Astrocyte (in vitro differentiated cells and primary cell): ENCODE data around the gene ANKS1A. TPM values are rescaled to one million over a fixed set of nuclear protein-coding genes. Genes with fewer than 3 reads are reported as not detected.

Source experiments
- DNase-seq: peaks from one replicate; pipeline ENCODE4 v3.0.0-alpha.2; 2010; ENCODE audit warnings: low read depth
- FAIRE-seq: peaks from 2 replicates; lab custom pipeline; 2011; peaks lifted over from hg19 to GRCh38; lab: Jason Lieb, UNC
- H2AFZ ChIP-seq: 2 replicates; pipeline ENCODE4 v1.6.0; 2012; ENCODE audit warnings: low read depth, low read length, inconsistent platforms
- H3K27ac ChIP-seq: 2 replicates; pipeline ENCODE4 v1.5.1; 2011; ENCODE audit warnings: low read depth, low read length, inconsistent platforms
- H3K27me3 ChIP-seq: 2 replicates; pipeline ENCODE4 v1.6.0; 2011; ENCODE audit warnings: low read length, inconsistent platforms; ENCODE audit not compliant: insufficient read depth
- H3K36me3 ChIP-seq: 2 replicates; pipeline ENCODE4 v1.5.1; 2011; ENCODE audit warnings: low read length, inconsistent platforms; ENCODE audit not compliant: insufficient read depth
- H3K4me1 ChIP-seq: 2 replicates; pipeline ENCODE4 v1.5.1; 2011; ENCODE audit warnings: low read length, inconsistent platforms; ENCODE audit not compliant: insufficient read depth
- H3K4me2 ChIP-seq: 2 replicates; pipeline ENCODE4 v1.6.0; 2012; ENCODE audit warnings: low read length, inconsistent platforms
- H3K4me3 ChIP-seq: 2 replicates; pipeline ENCODE4 v1.5.1; 2011; ENCODE audit warnings: low read depth, mild to moderate bottlenecking, low read length, inconsistent platforms; ENCODE audit not compliant: insufficient read depth
- H3K79me2 ChIP-seq: 2 replicates; pipeline ENCODE4 v1.6.0; 2012; ENCODE audit warnings: mild to moderate bottlenecking, low read length, inconsistent platforms; ENCODE audit not compliant: insufficient read depth
- H3K9ac ChIP-seq: 2 replicates; pipeline ENCODE4 v1.6.0; 2012; ENCODE audit warnings: mild to moderate bottlenecking, low read length, inconsistent platforms
- H3K9me3 ChIP-seq: 2 replicates; pipeline ENCODE4 v1.5.1; 2012; ENCODE audit warnings: low read depth, mild to moderate bottlenecking, low read length, inconsistent platforms; ENCODE audit not compliant: insufficient read depth
- H4K20me1 ChIP-seq: 2 replicates; pipeline ENCODE4 v1.6.0; 2012; ENCODE audit warnings: low read length, inconsistent platforms; ENCODE audit not compliant: insufficient read depth
- H3K27ac Mint-ChIP-seq: one replicate; pipeline ENCODE4 v1.8.0; 2021; ENCODE audit warnings: mild to moderate bottlenecking, mixed read lengths; ENCODE audit not compliant: unreplicated experiment
- H3K27me3 Mint-ChIP-seq: one replicate; pipeline ENCODE4 v1.8.0; 2021; ENCODE audit warnings: low read depth, mixed read lengths; ENCODE audit not compliant: unreplicated experiment
- H3K36me3 Mint-ChIP-seq: one replicate; pipeline ENCODE4 v1.8.0; 2021; ENCODE audit warnings: low read depth, mixed read lengths; ENCODE audit not compliant: unreplicated experiment
- H3K4me1 Mint-ChIP-seq: one replicate; pipeline ENCODE4 v1.8.0; 2021; ENCODE audit warnings: low read depth, mixed read lengths; ENCODE audit not compliant: unreplicated experiment
- H3K4me3 Mint-ChIP-seq: one replicate; pipeline ENCODE4 v1.8.0; 2021; ENCODE audit warnings: mild to moderate bottlenecking, moderate library complexity, mixed read lengths; ENCODE audit not compliant: unreplicated experiment
- H3K9me3 Mint-ChIP-seq: one replicate; pipeline ENCODE4 v1.8.0; 2021; ENCODE audit warnings: mild to moderate bottlenecking, mixed read lengths; ENCODE audit not compliant: unreplicated experiment
- CTCF ChIP-seq: IDR thresholded peaks from 2 replicates; pipeline ENCODE4 v1.5.1; 2011; ENCODE audit warnings: low read depth, mild to moderate bottlenecking, inconsistent platforms, low read length, moderate library complexity; ENCODE audit not compliant: insufficient read depth
- EZH2 ChIP-seq: IDR thresholded peaks from 2 replicates; pipeline ENCODE4 v1.6.1; 2012; ENCODE audit warnings: mild to moderate bottlenecking, low read length, inconsistent platforms; ENCODE audit not compliant: insufficient read depth
- total RNA-seq: library from RNA; stranded (reverse); gene quantifications from 2 replicates; pipeline ENCODE4 v1.2.1, GENCODE V29; 2021

ANKS1A gene
- total RNA-seq, 1 donor from 2014 or later = 18.0 TPM

GRCh38 chr6:34985236-34985635, 96.2 kb downstream of the ANKS1A start:
- Histone ChIP-seq H2AFZ (no peak overlapping the region), H3K9me3 (no peaks in the 10 kb centered on the region), H4K20me1 (no peaks in the 10 kb centered on the region), H3K36me3 (peaks cover 4% of the 10 kb centered on the region), H3K9ac (no peak overlapping the region), H3K4me1 (peaks cover 7% of the 10 kb centered on the region), H3K27me3 (no peaks in the 10 kb centered on the region), H3K27ac (no peak overlapping the region), H3K4me2 (no peak overlapping the region), H3K4me3 (no peak overlapping the region), H3K79me2 (no peaks in the 10 kb centered on the region)
- H3K36me3 Mint-ChIP-seq = no peaks in the 10 kb centered on the region
- peaks cover 6% of the 10 kb centered on the region for H3K4me1 Mint-ChIP-seq
- DNase-seq = no peak
- no peaks in the 10 kb centered on the region for H3K27me3 Mint-ChIP-seq
- H3K4me3 Mint-ChIP-seq = no peak overlapping the region
- no peak for TF ChIP-seq EZH2
- no peak for TF ChIP-seq CTCF
- no peaks in the 10 kb centered on the region for H3K9me3 Mint-ChIP-seq
- no peak overlapping the region for H3K27ac Mint-ChIP-seq
- no peak for FAIRE-seq

- Histone ChIP-seq H3K36me3 (peaks cover 4% of the 10 kb centered on the region), H3K4me3 (no peak overlapping the region), H4K20me1 (no peaks in the 10 kb centered on the region), H2AFZ (no peak overlapping the region), H3K4me2 (no peak overlapping the region), H3K27me3 (no peaks in the 10 kb centered on the region), H3K9me3 (no peaks in the 10 kb centered on the region), H3K79me2 (no peaks in the 10 kb centered on the region), H3K9ac (no peak overlapping the region), H3K27ac (no peak overlapping the region), H3K4me1 (peaks cover 7% of the 10 kb centered on the region)
- peaks cover 14% of the 10 kb centered on the region for H3K4me1 Mint-ChIP-seq
- no peaks in the 10 kb centered on the region for H3K36me3 Mint-ChIP-seq
- no peaks in the 10 kb centered on the region for H3K9me3 Mint-ChIP-seq
- H3K27ac Mint-ChIP-seq = no peak overlapping the region
- FAIRE-seq = no peak
- TF ChIP-seq CTCF (peak; percentile 78), EZH2 (no peak)
- peak; percentile 62 for DNase-seq
- H3K27me3 Mint-ChIP-seq = no peaks in the 10 kb centered on the region
- no peak overlapping the region for H3K4me3 Mint-ChIP-seq
Measured at GRCh38 chr6:34986845-34987246, 97.8 kb downstream of the ANKS1A start.

GRCh38 chr6:34987506-34987905, 98.5 kb downstream of the ANKS1A start:
- no peak for TF ChIP-seq EZH2
- TF ChIP-seq CTCF = no peak
- Histone ChIP-seq H3K27me3 (no peaks in the 10 kb centered on the region), H3K4me1 (peaks cover 3% of the 10 kb centered on the region), H3K36me3 (peaks cover 4% of the 10 kb centered on the region), H4K20me1 (no peaks in the 10 kb centered on the region), H3K27ac (no peak overlapping the region), H3K4me2 (no peak overlapping the region), H3K79me2 (no peaks in the 10 kb centered on the region), H3K4me3 (no peak overlapping the region), H3K9ac (no peak overlapping the region), H3K9me3 (no peaks in the 10 kb centered on the region), H2AFZ (no peak overlapping the region)
- Mint-ChIP-seq H3K27me3 (no peaks in the 10 kb centered on the region), H3K36me3 (no peaks in the 10 kb centered on the region), H3K27ac (no peak overlapping the region), H3K4me1 (peaks cover 12% of the 10 kb centered on the region), H3K9me3 (no peaks in the 10 kb centered on the region), H3K4me3 (no peak overlapping the region)
- FAIRE-seq = no peak
- DNase-seq = no peak
